Ovary (tissue), 3 donors: ENCODE measurements around the gene TMSB10.
"Not testable (repeated sequence)": the region's sequence is repeated elsewhere in the genome, so short reads cannot be mapped to it uniquely, and the experiment has no call there.

Experiments used
- EP300 ChIP-seq: sonication (generic); formaldehyde crosslinking; IDR thresholded peaks from one replicate; pipeline ENCODE4 v1.6.1; 2017; ENCODE audit warnings: antibody characterized with exemption
- POLR2A ChIP-seq: fragments of 450-650 bp; IDR thresholded peaks from one replicate; pipeline ENCODE4 v1.6.1; 2017; ENCODE audit warnings: antibody characterized with exemption, mild to moderate bottlenecking, moderate library complexity
- TF ChIP-seq, protein P1 (sequence below), 3 donors: fragments of 450-650 bp in 2 of 3; fragments of 200-600 bp in 1 of 3; IDR thresholded peaks; one replicate each; pipeline versions ENCODE4 v1.5.1 to v1.8.0; 2016 to 2022; ENCODE audit warnings: antibody characterized with exemption in 3 of 3, mild to moderate bottlenecking in 1 of 3
- donor health status: DM: no; HTN: no; CAD: no.

DNA sequence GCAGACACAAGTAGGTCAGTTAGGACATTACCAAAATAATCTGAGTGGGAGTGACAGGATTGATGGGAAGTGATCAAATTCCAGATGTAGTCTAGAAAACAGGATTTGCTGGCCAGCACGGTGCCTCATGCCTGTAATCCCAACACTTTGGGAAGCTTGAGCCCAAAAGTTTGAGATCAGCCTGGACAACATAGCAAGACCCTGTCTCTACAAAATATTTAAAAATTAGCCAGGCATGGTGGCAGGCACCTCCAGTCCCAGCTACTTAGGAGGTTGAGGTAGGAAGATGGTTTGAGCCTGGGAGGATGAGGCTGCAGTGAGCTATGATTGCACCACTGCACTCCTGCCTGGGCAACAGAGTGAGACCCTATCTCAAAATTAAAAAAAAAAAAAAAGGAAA, 29.8 kb upstream of the TMSB10 start:
- not testable (repeated sequence) for TF ChIP-seq EP300, POLR2A
- TF ChIP-seq, protein P1, sequence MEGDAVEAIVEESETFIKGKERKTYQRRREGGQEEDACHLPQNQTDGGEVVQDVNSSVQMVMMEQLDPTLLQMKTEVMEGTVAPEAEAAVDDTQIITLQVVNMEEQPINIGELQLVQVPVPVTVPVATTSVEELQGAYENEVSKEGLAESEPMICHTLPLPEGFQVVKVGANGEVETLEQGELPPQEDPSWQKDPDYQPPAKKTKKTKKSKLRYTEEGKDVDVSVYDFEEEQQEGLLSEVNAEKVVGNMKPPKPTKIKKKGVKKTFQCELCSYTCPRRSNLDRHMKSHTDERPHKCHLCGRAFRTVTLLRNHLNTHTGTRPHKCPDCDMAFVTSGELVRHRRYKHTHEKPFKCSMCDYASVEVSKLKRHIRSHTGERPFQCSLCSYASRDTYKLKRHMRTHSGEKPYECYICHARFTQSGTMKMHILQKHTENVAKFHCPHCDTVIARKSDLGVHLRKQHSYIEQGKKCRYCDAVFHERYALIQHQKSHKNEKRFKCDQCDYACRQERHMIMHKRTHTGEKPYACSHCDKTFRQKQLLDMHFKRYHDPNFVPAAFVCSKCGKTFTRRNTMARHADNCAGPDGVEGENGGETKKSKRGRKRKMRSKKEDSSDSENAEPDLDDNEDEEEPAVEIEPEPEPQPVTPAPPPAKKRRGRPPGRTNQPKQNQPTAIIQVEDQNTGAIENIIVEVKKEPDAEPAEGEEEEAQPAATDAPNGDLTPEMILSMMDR (IDR thresholded peaks at IDR 0.05): not testable (repeated sequence)
